OCI-LY7 (cell line): ENCODE results near the gene NALCN. TPM values are rescaled to one million over a fixed set of nuclear protein-coding genes. Genes with fewer than 3 reads are reported as not detected.

Experiments
- BruUV-seq: library from RNA; stranded (reverse); fragments of 400-500 nt; replicated peaks from 2 replicates; lab custom pipeline; 2021; lab: Mats Ljungman, UMichigan
- CTCF ChIA-PET: fragments of 300-600 bp; sonication (Branson Sonifier 250); formaldehyde crosslinking; loops from one replicate; lab custom pipeline; 2022; ENCODE audit warnings: antibody characterized with exemption; ENCODE audit not compliant: unreplicated experiment; lab: Charles Lee
- POLR2A ChIA-PET: fragments of 300-600 bp; sonication (Branson Sonifier 250); formaldehyde crosslinking; loops from one replicate; lab custom pipeline; 2022; ENCODE audit warnings: antibody characterized with exemption; lab: Charles Lee
- DNase-seq: peaks from one replicate; pipeline ENCODE4 v3.0.0-alpha.2; 2015; ENCODE audit warnings: low spot score
- H2AFZ ChIP-seq: fragments of 200-600 bp; sonication (generic), shearing (Covaris generic); 2 replicates; pipeline ENCODE4 v1.6.1; 2014; ENCODE audit warnings: mild to moderate bottlenecking, antibody characterized with exemption, low read length, moderate library complexity
- H3K27ac ChIP-seq: fragments of 200-600 bp; sonication (generic); 2 replicates; pipeline ENCODE4 v1.5.1; 2014; ENCODE audit warnings: mixed run types, low read depth, mild to moderate bottlenecking, moderate library complexity, low read length, inconsistent platforms; ENCODE audit not compliant: poor library complexity, severe bottlenecking
- H3K36me3 ChIP-seq: fragments of 200-600 bp; sonication (generic); 2 replicates; pipeline ENCODE4 v1.6.1; 2014; ENCODE audit warnings: mild to moderate bottlenecking, antibody characterized with exemption, low read length, moderate library complexity, mixed read lengths; ENCODE audit not compliant: insufficient read depth
- H3K4me1 ChIP-seq: fragments of 200-600 bp; sonication (generic); 2 replicates; pipeline ENCODE4 v1.5.1; 2014; ENCODE audit warnings: mild to moderate bottlenecking, low read length; ENCODE audit not compliant: insufficient read depth, poor library complexity, severe bottlenecking
- H3K4me2 ChIP-seq: fragments of 200-600 bp; sonication (generic); 2 replicates; pipeline ENCODE4 v1.6.1; 2014; ENCODE audit warnings: mild to moderate bottlenecking, low read length
- H3K4me3 ChIP-seq: fragments of 200-600 bp; sonication (generic); 2 replicates; pipeline ENCODE4 v1.5.1; 2014; ENCODE audit warnings: mild to moderate bottlenecking, low read depth, low read length; ENCODE audit not compliant: poor library complexity, severe bottlenecking
- H3K79me2 ChIP-seq: fragments of 200-600 bp; sonication (generic); 2 replicates; pipeline ENCODE4 v1.6.1; 2016; ENCODE audit warnings: low read depth, mild to moderate bottlenecking, low read length, moderate library complexity, mixed read lengths; ENCODE audit not compliant: insufficient read depth
- H3K9me2 ChIP-seq: fragments of 200-600 bp; sonication (generic); 2 replicates; pipeline ENCODE4 v1.6.1; 2016; ENCODE audit warnings: mild to moderate bottlenecking, low read length, mixed read lengths; ENCODE audit not compliant: insufficient read depth
- H3K9me3 ChIP-seq: fragments of 200-600 bp; sonication (generic); 2 replicates; pipeline ENCODE4 v1.6.1; 2014; ENCODE audit warnings: mild to moderate bottlenecking, mixed run types, low read length, mixed read lengths
- H4K20me1 ChIP-seq: fragments of 200-600 bp; sonication (generic); 2 replicates; pipeline ENCODE4 v1.6.1; 2014; ENCODE audit warnings: mild to moderate bottlenecking, antibody characterized with exemption, low read length, moderate library complexity, mixed read lengths; ENCODE audit not compliant: insufficient read depth
- CTCF ChIP-seq: fragments of 200-600 bp; sonication (generic); conservative IDR thresholded peaks from 2 replicates; pipeline ENCODE4 v1.5.1; 2014; ENCODE audit warnings: mild to moderate bottlenecking, antibody characterized with exemption, low read length, moderate library complexity, mixed read lengths
- EZH2phosphoT487 ChIP-seq: fragments of 200-600 bp; sonication (generic); IDR thresholded peaks from 2 replicates; pipeline ENCODE4 v1.6.1; 2018; ENCODE audit warnings: low read depth, borderline replicate concordance, mild to moderate bottlenecking, mixed run types, antibody characterized with exemption, low read length, moderate library complexity, mixed read lengths
- intact Hi-C: fragments of 100-400 bp; cut with micrococcal nuclease; formaldehyde crosslinking; loops from one replicate; pipeline ENCODE4 v1.10.0; 2022; ENCODE audit not compliant: unreplicated experiment
- total RNA-seq, 2 experiments: library from RNA; depleted of rRNA in 1 of 2; stranded (reverse); fragments of >200 nt in 1 of 2; shearing (Covaris generic) in 1 of 2; gene quantifications; 2 replicates each; pipeline ENCODE4 v1.2.3, GENCODE V29; 2014 to 2022

The NALCN gene
- total RNA-seq, 2 experiments from 2014 or later, result not detected

GRCh38 chr13:101332583-101332982, 83.7 kb downstream of the NALCN start:
- no peaks in the 10 kb centered on the region for H3K79me2 ChIP-seq

GRCh38 chr13:101331731-101332130, 84.6 kb downstream of the NALCN start:
- Histone ChIP-seq H3K4me2 (no peak overlapping the region), H3K36me3 (no peaks in the 10 kb centered on the region), H3K4me3 (no peak overlapping the region), H3K79me2 (no peaks in the 10 kb centered on the region), H3K9me2 (no peaks in the 10 kb centered on the region), H3K9me3 (no peaks in the 10 kb centered on the region), H3K4me1 (no peaks in the 10 kb centered on the region), H4K20me1 (no peaks in the 10 kb centered on the region), H2AFZ (no peak overlapping the region), H3K27ac (no peak overlapping the region)
- ChIA-PET POLR2A (interaction anchor here (0.6 kb wide), 1 partner anchor 29 kb away, joined by 3 read pairs; no protein-coding TSS in a partner anchor), CTCF (no interaction called here)
- intact Hi-C loops, result no loop called here
- BruUV-seq, result no TSS peak
- TF ChIP-seq EZH2phosphoT487 (no peak), CTCF (no peak)
- DNase-seq, result no peak

More at GRCh38 chr13:101332583-101332982, 83.7 kb downstream of the NALCN start:
- Histone ChIP-seq H3K27ac (no peak overlapping the region), H3K4me2 (no peak overlapping the region), H2AFZ (no peak overlapping the region), H3K9me2 (no peaks in the 10 kb centered on the region), H3K9me3 (no peaks in the 10 kb centered on the region), H3K4me3 (no peak overlapping the region), H3K36me3 (no peaks in the 10 kb centered on the region), H4K20me1 (no peaks in the 10 kb centered on the region), H3K4me1 (no peaks in the 10 kb centered on the region)
- intact Hi-C loops, result no loop called here
- ChIA-PET CTCF (no interaction called here), POLR2A (no interaction called here)
- DNase-seq, result no peak
- no TSS peak for BruUV-seq
- TF ChIP-seq EZH2phosphoT487 (no peak), CTCF (no peak)

- no peak for TF ChIP-seq EZH2phosphoT487
- no peak for TF ChIP-seq CTCF
These were observed 88.4 kb downstream of the NALCN start for GRCh38 chr13:101327871-101328270.

More at GRCh38 chr13:101327871-101328270, 88.4 kb downstream of the NALCN start:
- Histone ChIP-seq H3K4me2 (no peak overlapping the region), H3K4me3 (no peak overlapping the region), H3K9me2 (no peaks in the 10 kb centered on the region), H3K79me2 (no peaks in the 10 kb centered on the region), H3K27ac (no peak overlapping the region), H4K20me1 (no peaks in the 10 kb centered on the region), H2AFZ (no peak overlapping the region), H3K36me3 (no peaks in the 10 kb centered on the region), H3K9me3 (no peaks in the 10 kb centered on the region), H3K4me1 (no peaks in the 10 kb centered on the region)
- BruUV-seq, result no TSS peak
- no peak for DNase-seq
- CTCF ChIA-PET, result no interaction called here
- POLR2A ChIA-PET, result no interaction called here
- intact Hi-C loops, result no loop called here
